ENCODE measurements around the gene MRGPRD. TPM values are rescaled to one million over a fixed set of nuclear protein-coding genes. Genes with fewer than 3 reads are reported as not detected.

MRGPRD gene
- total and polyA plus RNA-seq, 3 experiments from 2014 or later = not detected

DNA sequence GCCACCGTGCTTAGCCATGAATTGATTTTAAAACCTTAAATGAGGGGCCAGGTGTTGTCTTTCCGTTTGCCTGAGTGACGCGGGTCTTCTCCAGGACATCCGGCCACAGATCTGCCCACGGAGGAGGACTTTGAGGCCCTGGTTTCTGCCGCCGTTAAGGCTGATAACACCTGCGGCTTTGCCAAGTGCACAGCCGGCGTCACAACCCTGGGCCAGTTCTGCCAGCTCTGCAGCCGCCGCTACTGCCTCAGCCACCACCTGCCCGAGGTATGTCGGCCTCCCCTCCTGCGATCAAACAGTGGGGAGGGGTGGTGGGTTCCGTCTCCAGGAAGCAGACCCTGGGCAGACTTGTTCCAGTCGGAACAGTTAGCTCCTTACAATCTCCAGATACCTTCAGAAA is 42.7 kb downstream of the MRGPRD start:
- no peaks in the 10 kb centered on the region for H3K9me3 Mint-ChIP-seq
- H3K27ac ChIP-seq (ENCODE audit: low read depth, low read length) = no peak overlapping the region
- no peak overlapping the region for H3K4me3 Mint-ChIP-seq
- H3K4me1 ChIP-seq (ENCODE audit: insufficient read depth, low read length) = no peaks in the 10 kb centered on the region
- peaks cover 0 to 76% (median 5%) of the 10 kb centered on the region in 3 donors for H3K36me3 Mint-ChIP-seq
- no peak for DNase-seq
- no peaks in the 10 kb centered on the region for H3K27me3 ChIP-seq (ENCODE audit: insufficient read depth, low read length, poor library complexity, severe bottlenecking)
- no peaks in the 10 kb centered on the region for H3K9me3 ChIP-seq (ENCODE audit: low read length)
- H3K4me3 ChIP-seq (ENCODE audit: low read length) = no peak overlapping the region
- ChIA-PET CTCF (no interaction called here), POLR2A (no interaction called here)
- H3K27ac Mint-ChIP-seq = no peak overlapping the region
- H3K36me3 ChIP-seq (ENCODE audit: insufficient read depth, low read length) = peaks cover 15% of the 10 kb centered on the region
- H3K27me3 Mint-ChIP-seq = no peaks in the 10 kb centered on the region
- H3K4me1 Mint-ChIP-seq = no peaks in the 10 kb centered on the region

DNA sequence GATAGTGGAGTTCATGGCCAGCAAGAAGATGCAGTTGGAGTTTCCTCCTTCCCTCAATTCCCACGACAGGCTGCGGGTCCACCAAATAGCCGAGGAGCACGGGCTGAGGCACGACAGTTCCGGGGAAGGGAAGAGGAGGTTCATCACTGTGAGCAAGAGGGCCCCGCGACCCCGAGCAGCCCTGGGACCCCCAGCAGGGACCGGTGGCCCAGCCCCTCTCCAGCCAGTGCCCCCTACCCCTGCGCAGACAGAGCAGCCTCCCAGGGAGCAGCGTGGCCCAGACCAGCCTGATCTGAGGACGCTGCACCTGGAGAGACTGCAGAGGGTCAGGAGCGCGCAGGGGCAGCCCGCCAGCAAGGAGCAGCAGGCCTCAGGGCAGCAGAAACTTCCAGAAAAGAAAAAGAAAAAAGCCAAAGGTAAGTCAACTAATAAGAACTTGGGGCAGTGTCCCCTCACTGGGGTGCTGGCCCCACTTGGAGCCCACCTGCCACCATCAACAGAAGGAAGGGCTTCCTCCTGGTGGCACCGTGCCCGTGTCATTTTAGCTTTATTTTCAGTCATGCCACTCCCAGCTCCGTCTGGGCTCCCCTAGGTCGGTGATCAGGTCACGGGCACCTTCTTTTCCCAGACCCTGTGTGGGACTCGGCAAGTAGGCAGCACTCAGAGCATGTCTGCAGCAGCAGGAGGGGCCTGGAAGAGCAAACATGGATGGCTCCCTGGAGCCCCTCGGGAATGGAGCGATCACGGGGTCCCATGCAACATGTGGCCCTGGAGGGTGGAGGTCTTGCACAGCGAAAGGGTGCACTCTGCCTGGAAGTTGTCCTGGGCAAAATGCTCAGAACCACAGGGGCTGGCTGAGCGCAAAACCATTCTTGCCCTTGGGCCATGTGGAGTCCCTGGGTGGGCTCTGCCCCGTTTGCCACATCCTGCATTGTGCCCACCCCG is 43.8 kb downstream of the MRGPRD start:
- CTCF ChIA-PET = no interaction called here
- H3K9me3 ChIP-seq (ENCODE audit: low read length) = no peaks in the 10 kb centered on the region
- no peak overlapping the region for H3K27ac Mint-ChIP-seq
- no peak overlapping the region for H3K27ac ChIP-seq (ENCODE audit: low read depth, low read length)
- H3K27me3 ChIP-seq (ENCODE audit: insufficient read depth, low read length, poor library complexity, severe bottlenecking) = no peaks in the 10 kb centered on the region
- no peak for DNase-seq
- H3K4me3 Mint-ChIP-seq = no peak overlapping the region
- H3K36me3 ChIP-seq (ENCODE audit: insufficient read depth, low read length) = peaks cover 15% of the 10 kb centered on the region
- no peaks in the 10 kb centered on the region for H3K4me1 Mint-ChIP-seq
- no peak overlapping the region for H3K4me3 ChIP-seq (ENCODE audit: low read length)
- POLR2A ChIA-PET = no interaction called here
- H3K4me1 ChIP-seq (ENCODE audit: insufficient read depth, low read length) = no peaks in the 10 kb centered on the region
- peaks cover 0 to 82% (median 7%) of the 10 kb centered on the region in 3 donors for H3K36me3 Mint-ChIP-seq
- H3K9me3 Mint-ChIP-seq = no peaks in the 10 kb centered on the region
- no peaks in the 10 kb centered on the region for H3K27me3 Mint-ChIP-seq

DNA sequence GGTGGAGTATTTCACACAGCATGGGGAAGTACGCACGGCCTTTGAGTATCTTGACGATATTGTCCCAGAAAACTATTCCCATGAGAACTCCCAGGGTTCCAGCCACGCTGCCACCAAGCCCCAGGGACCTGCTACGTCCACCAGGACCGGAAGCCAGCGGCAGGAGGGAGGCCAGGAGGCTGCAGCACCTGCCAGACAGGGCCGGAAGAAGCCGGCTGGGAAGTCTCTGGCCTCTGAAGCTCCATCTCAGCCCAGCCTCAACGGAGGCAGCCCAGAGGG is 44.5 kb downstream of the MRGPRD start:
- CTCF ChIA-PET = no interaction called here
- no peaks in the 10 kb centered on the region for H3K27me3 ChIP-seq (ENCODE audit: insufficient read depth, low read length, poor library complexity, severe bottlenecking)
- H3K36me3 ChIP-seq (ENCODE audit: insufficient read depth, low read length) = peaks cover 15% of the 10 kb centered on the region
- Mint-ChIP-seq H3K36me3 (peaks cover 0 to 83% (median 9%) of the 10 kb centered on the region in 3 donors), H3K4me3 (no peak overlapping the region), H3K27ac (no peak overlapping the region), H3K9me3 (no peaks in the 10 kb centered on the region), H3K4me1 (no peaks in the 10 kb centered on the region), H3K27me3 (no peaks in the 10 kb centered on the region)
- no peak overlapping the region for H3K4me3 ChIP-seq (ENCODE audit: low read length)
- no peak for DNase-seq
- POLR2A ChIA-PET = no interaction called here
- no peak overlapping the region for H3K27ac ChIP-seq (ENCODE audit: low read depth, low read length)
- no peaks in the 10 kb centered on the region for H3K9me3 ChIP-seq (ENCODE audit: low read length)
- no peaks in the 10 kb centered on the region for H3K4me1 ChIP-seq (ENCODE audit: insufficient read depth, low read length)

DNA sequence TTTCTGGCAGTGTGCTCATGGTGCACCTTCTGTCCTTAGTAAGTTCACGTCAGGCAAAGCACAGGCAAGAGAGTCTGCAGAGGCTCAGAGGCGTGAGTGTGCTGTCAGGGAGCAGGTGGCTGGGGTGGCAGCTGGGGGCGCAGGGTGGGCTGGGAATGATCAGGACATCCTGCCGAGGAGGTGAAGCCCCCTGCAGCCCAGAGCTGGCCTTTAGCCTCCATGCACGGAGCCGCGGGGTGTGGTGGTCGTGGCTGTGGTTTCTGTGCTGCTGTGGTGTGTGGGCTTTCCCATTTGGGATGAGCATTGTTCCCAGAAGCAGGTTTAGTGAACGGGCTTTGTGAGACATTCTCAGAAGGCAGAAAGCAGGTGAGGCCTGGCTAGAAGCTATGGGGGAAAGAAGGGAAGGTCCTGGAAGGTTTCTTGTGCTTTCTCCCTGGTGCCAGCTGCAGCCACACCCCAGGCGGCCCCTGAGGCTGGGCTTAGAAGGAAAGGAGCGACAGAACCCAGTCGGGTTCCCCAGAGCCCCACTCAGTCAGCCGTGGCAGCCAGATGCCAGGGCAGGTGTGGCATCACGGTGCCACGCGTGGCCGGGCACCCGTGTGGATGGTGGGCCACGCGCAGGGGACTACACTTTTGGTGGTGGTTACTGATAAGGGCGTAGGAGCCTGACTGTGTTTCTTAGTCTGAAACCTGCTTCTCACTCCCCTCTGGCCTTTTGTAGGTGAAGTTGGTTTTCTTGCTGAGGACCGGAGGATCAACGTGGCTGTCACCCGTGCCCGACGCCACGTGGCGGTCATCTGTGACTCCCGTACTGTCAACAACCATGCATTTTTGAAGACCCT is 45.0 kb downstream of the MRGPRD start:
- Mint-ChIP-seq H3K27me3 (no peaks in the 10 kb centered on the region), H3K36me3 (peaks cover 0 to 81% (median 9%) of the 10 kb centered on the region in 3 donors), H3K27ac (no peak overlapping the region), H3K4me3 (no peak overlapping the region), H3K4me1 (no peaks in the 10 kb centered on the region), H3K9me3 (no peaks in the 10 kb centered on the region)
- Histone ChIP-seq H3K9me3 (ENCODE audit: low read length) (no peaks in the 10 kb centered on the region), H3K4me3 (ENCODE audit: low read length) (no peak overlapping the region), H3K27me3 (ENCODE audit: insufficient read depth, low read length, poor library complexity, severe bottlenecking) (no peaks in the 10 kb centered on the region), H3K27ac (ENCODE audit: low read depth, low read length) (no peak overlapping the region), H3K36me3 (ENCODE audit: insufficient read depth, low read length) (peaks cover 15% of the 10 kb centered on the region), H3K4me1 (ENCODE audit: insufficient read depth, low read length) (no peaks in the 10 kb centered on the region)
- ChIA-PET POLR2A (no interaction called here), CTCF (no interaction called here)
- no peak for DNase-seq

DNA sequence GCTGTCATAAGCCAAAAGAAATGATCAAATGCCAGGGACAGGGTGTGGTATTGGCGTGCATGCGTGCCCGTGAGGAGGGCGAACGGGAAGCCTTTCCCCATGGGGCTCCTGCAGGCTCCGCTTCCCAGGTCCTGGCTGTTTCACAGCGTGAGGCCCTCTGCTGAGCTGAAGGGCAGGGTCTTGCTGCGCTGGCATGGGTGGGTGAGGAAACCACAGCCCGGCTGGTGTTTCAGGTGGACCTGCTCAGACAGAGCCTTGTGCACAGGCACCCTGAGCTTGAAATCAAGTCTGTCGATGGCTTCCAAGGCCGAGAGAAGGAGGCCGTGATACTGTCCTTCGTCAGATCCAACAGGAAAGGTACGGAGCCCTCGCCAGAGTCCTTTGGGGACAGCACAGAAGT is 45.7 kb downstream of the MRGPRD start:
- no peaks in the 10 kb centered on the region for H3K4me1 Mint-ChIP-seq
- Histone ChIP-seq H3K4me3 (ENCODE audit: low read length) (no peak overlapping the region), H3K4me1 (ENCODE audit: insufficient read depth, low read length) (no peaks in the 10 kb centered on the region), H3K36me3 (ENCODE audit: insufficient read depth, low read length) (peaks cover 20% of the 10 kb centered on the region), H3K9me3 (ENCODE audit: low read length) (no peaks in the 10 kb centered on the region), H3K27me3 (ENCODE audit: insufficient read depth, low read length, poor library complexity, severe bottlenecking) (no peaks in the 10 kb centered on the region), H3K27ac (ENCODE audit: low read depth, low read length) (no peak overlapping the region)
- H3K27ac Mint-ChIP-seq = peak overlapping the region in 1 of 8 donors; percentile 26
- no peak overlapping the region for H3K4me3 Mint-ChIP-seq
- no peak for DNase-seq
- H3K27me3 Mint-ChIP-seq = no peaks in the 10 kb centered on the region
- peaks cover 6 to 82% (median 13%) of the 10 kb centered on the region in 3 donors for H3K36me3 Mint-ChIP-seq
- ChIA-PET POLR2A (no interaction called here), CTCF (no interaction called here)
- H3K9me3 Mint-ChIP-seq = no peaks in the 10 kb centered on the region

DNA sequence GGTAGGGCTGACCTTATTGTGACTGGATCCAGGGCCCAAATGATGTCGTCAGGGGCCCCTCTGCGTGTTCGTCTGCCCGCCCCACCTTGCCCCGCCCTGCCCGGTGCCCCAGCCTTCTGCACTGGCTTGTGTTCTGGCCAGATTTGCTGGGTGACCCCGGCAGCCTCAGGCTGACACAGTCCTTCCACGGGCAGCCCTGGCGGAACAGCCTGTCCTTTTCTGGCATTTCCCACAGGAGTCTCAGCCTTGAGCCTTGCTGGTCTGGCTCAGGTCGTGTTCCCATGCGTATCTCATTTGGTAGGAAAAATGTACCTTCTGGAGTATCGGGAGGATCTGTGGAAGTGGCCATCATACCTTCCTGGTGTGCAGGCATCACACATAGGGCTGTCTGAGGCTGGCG is 46.1 kb downstream of the MRGPRD start:
- no peak for DNase-seq
- no peaks in the 10 kb centered on the region for H3K27me3 Mint-ChIP-seq
- Histone ChIP-seq H3K36me3 (ENCODE audit: insufficient read depth, low read length) (peaks cover 22% of the 10 kb centered on the region), H3K4me3 (ENCODE audit: low read length) (no peak overlapping the region), H3K9me3 (ENCODE audit: low read length) (no peaks in the 10 kb centered on the region), H3K4me1 (ENCODE audit: insufficient read depth, low read length) (no peaks in the 10 kb centered on the region), H3K27me3 (ENCODE audit: insufficient read depth, low read length, poor library complexity, severe bottlenecking) (no peaks in the 10 kb centered on the region), H3K27ac (ENCODE audit: low read depth, low read length) (no peak overlapping the region)
- peak overlapping the region in 1 of 8 donors; percentile 26 for H3K27ac Mint-ChIP-seq
- no peak overlapping the region for H3K4me3 Mint-ChIP-seq
- CTCF ChIA-PET = no interaction called here
- H3K4me1 Mint-ChIP-seq = no peaks in the 10 kb centered on the region
- peaks cover 6 to 83% (median 16%) of the 10 kb centered on the region in 3 donors for H3K36me3 Mint-ChIP-seq
- H3K9me3 Mint-ChIP-seq = no peaks in the 10 kb centered on the region
- POLR2A ChIA-PET = no interaction called here

DNA sequence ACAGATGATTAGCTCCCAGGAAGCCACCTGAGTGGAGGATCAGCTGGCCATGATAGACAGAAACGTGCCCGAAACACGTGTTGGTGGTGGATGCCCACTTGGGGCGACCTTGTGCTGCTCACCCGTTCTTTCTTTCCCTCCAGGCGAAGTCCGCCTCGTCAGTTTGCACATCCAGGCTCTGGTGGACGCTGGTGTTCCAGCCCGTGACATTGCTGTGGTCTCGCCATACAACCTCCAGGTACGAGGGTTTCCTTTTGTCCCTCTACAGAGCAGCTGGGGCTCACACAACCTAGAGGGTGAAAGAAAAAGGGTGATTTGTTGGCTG is 46.5 kb downstream of the MRGPRD start:
- no peak overlapping the region for H3K27ac Mint-ChIP-seq
- H3K36me3 ChIP-seq (ENCODE audit: insufficient read depth, low read length) = peaks cover 26% of the 10 kb centered on the region
- no peaks in the 10 kb centered on the region for H3K4me1 Mint-ChIP-seq
- no peaks in the 10 kb centered on the region for H3K27me3 Mint-ChIP-seq
- POLR2A ChIA-PET = no interaction called here
- H3K4me3 ChIP-seq (ENCODE audit: low read length) = no peak overlapping the region
- no peaks in the 10 kb centered on the region for H3K9me3 ChIP-seq (ENCODE audit: low read length)
- no peaks in the 10 kb centered on the region for H3K4me1 ChIP-seq (ENCODE audit: insufficient read depth, low read length)
- H3K27ac ChIP-seq (ENCODE audit: low read depth, low read length) = no peak overlapping the region
- CTCF ChIA-PET = no interaction called here
- no peak overlapping the region for H3K4me3 Mint-ChIP-seq
- H3K9me3 Mint-ChIP-seq = no peaks in the 10 kb centered on the region
- no peak for DNase-seq
- H3K36me3 Mint-ChIP-seq = peaks cover 6 to 84% (median 18%) of the 10 kb centered on the region in 3 donors
- no peaks in the 10 kb centered on the region for H3K27me3 ChIP-seq (ENCODE audit: insufficient read depth, low read length, poor library complexity, severe bottlenecking)

DNA sequence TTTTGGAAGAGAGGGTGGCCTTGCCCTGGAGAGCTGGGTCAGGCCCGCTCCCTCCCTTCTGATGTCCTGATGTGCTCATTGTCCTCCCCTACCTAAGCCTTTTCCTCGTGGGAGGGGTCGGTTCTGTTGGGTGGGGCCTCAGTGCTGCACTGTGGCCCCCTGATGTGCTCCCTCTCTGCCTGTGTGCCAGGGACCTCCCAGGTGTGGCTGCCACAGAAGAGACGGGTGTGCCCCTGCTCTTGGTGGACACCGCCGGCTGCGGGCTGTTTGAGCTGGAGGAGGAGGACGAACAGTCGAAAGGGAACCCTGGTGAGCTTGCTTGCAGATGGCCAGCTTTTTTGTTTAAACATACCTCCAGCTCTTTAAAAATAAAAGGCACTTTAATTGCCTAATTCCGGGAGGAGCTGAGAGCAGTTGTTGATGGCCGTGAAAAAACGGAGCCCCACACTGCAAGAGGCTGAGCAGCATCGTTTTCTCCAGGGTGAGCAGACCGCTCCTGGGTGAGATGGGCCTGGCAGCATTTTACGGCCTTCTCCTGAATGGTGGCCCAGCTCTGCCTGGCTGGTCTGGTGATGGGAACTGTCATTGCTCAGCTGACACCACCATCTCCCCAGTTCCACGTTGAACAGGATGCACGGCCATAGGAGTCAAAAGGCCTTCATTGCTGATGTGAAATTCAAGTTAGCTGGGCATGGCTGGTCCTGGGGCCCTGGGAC is 47.0 kb downstream of the MRGPRD start:
- H3K27ac Mint-ChIP-seq = no peak overlapping the region
- H3K4me1 Mint-ChIP-seq = no peaks in the 10 kb centered on the region

More for the DNA sequence above, 47.0 kb downstream of the MRGPRD start:
- H3K9me3 ChIP-seq (ENCODE audit: low read length) = no peaks in the 10 kb centered on the region
- CTCF ChIA-PET = no interaction called here
- no peaks in the 10 kb centered on the region for H3K4me1 ChIP-seq (ENCODE audit: insufficient read depth, low read length)
- H3K36me3 Mint-ChIP-seq = peaks cover 6 to 85% (median 17%) of the 10 kb centered on the region in 3 donors
- POLR2A ChIA-PET = no interaction called here
- H3K9me3 Mint-ChIP-seq = no peaks in the 10 kb centered on the region
- DNase-seq = no peak
- H3K4me3 ChIP-seq (ENCODE audit: low read length) = no peak overlapping the region
- H3K27ac ChIP-seq (ENCODE audit: low read depth, low read length) = no peak overlapping the region
- H3K4me3 Mint-ChIP-seq = no peak overlapping the region
- H3K27me3 ChIP-seq (ENCODE audit: insufficient read depth, low read length, poor library complexity, severe bottlenecking) = no peaks in the 10 kb centered on the region
- H3K36me3 ChIP-seq (ENCODE audit: insufficient read depth, low read length) = peaks cover 28% of the 10 kb centered on the region
- no peaks in the 10 kb centered on the region for H3K27me3 Mint-ChIP-seq
